HepG2 (cell line): ENCODE results near the gene TLE5.

Source experiments
- PRMT3 ChIP-seq: sonication (generic); formaldehyde crosslinking; IDR thresholded peaks from 2 replicates; pipeline ENCODE4 v1.8.1; 2022; ENCODE audit warnings: low read depth, mild to moderate bottlenecking, moderate library complexity, missing genetic modification reagents, borderline replicate concordance
- RFX5 ChIP-seq: IDR thresholded peaks from 2 replicates; pipeline ENCODE4 v1.6.1; 2011; ENCODE audit warnings: low read depth, low read length, improper control_type of control experiment
- TAF1 ChIP-seq: sonication (generic); formaldehyde crosslinking; IDR thresholded peaks from 2 replicates; pipeline ENCODE4 v1.4.0; 2020; ENCODE audit warnings: missing genetic modification reagents
- ZBTB20 ChIP-seq: sonication (generic); formaldehyde crosslinking; IDR thresholded peaks from 2 replicates; pipeline ENCODE4 v1.8.1; 2023; ENCODE audit warnings: missing genetic modification reagents, low read depth, mild to moderate bottlenecking, borderline replicate concordance

- TF ChIP-seq TAF1 (CRISPR knock-in tag) (no peak; the same call in 1 of the 2 replicates), RFX5 (no peak), PRMT3 (CRISPR knock-in tag) (no peak), ZBTB20 (CRISPR knock-in tag) (no peak)
Observed at GRCh38 chr19:3034656-3035541, 27.4 kb downstream of the TLE5 start.
